IMR-90 (cell line): ENCODE data around the gene PSMC3. TPM values are rescaled to one million over a fixed set of nuclear protein-coding genes. Genes with fewer than 3 reads are reported as not detected.
A peak's percentile ranks its signal among the peaks of the same experiment; 100 is the strongest.

Experiments used
- ATAC-seq: fragments of 200-7000 bp; cut with Tn5 transposase; 2 replicates; pipeline ENCODE4 v1.9.1; 2020; ENCODE audit warnings: low read depth, mild to moderate bottlenecking, moderate library complexity
- BruUV-seq: library from RNA; stranded (reverse); fragments of 400-500 nt; replicated peaks from 2 replicates; lab custom pipeline; 2021; lab: Mats Ljungman, UMichigan
- CTCF ChIA-PET: fragments of 300-600 bp; formaldehyde crosslinking; extraction: SDS; loops from one replicate; lab custom pipeline; 2021; ENCODE audit warnings: antibody characterized with exemption; lab: Yijun Ruan, JAX
- POLR2A ChIA-PET: fragments of 300-600 bp; sonication (Branson Sonifier 250); formaldehyde crosslinking; loops from one replicate; lab custom pipeline; 2022; ENCODE audit warnings: antibody characterized with exemption; ENCODE audit not compliant: unreplicated experiment; lab: Charles Lee
- DNase-seq: peaks from one replicate; pipeline ENCODE4 v3.0.0; 2013
- H2AFZ ChIP-seq: replicated peaks from 2 replicates; pipeline ENCODE3; 2013; ENCODE audit warnings: low read length, mild to moderate bottlenecking; ENCODE audit not compliant: poor library complexity
- H2AK5ac ChIP-seq: 2 replicates; pipeline ENCODE4 v1.6.1; 2013; ENCODE audit warnings: low read depth, low read length, inconsistent platforms
- H2AK9ac ChIP-seq: replicated peaks from 2 replicates; pipeline ENCODE3; 2013; ENCODE audit warnings: mild to moderate bottlenecking, low read depth, low read length, moderate library complexity; ENCODE audit not compliant: poor library complexity
- H2BK120ac ChIP-seq: 2 replicates; pipeline ENCODE4 v1.6.1; 2013; ENCODE audit warnings: low read depth, low read length, inconsistent platforms
- H2BK15ac ChIP-seq: 3 replicates; pipeline ENCODE4 v1.6.1; 2013; ENCODE audit warnings: low read depth, low read length, inconsistent platforms
- H2BK20ac ChIP-seq: 2 replicates; pipeline ENCODE4 v1.6.1; 2013; ENCODE audit warnings: low read depth, mild to moderate bottlenecking, inconsistent platforms, low read length, moderate library complexity
- H2BK5ac ChIP-seq: 2 replicates; pipeline ENCODE4 v1.6.1; 2013; ENCODE audit warnings: mild to moderate bottlenecking, low read depth, low read length, inconsistent platforms; ENCODE audit not compliant: poor library complexity, severe bottlenecking
- H3K14ac ChIP-seq: replicated peaks from 2 replicates; pipeline ENCODE4 v1.6.1; 2013; ENCODE audit warnings: low read depth, low read length, inconsistent platforms
- H3K18ac ChIP-seq: 2 replicates; pipeline ENCODE4 v1.6.1; 2013; ENCODE audit warnings: low read depth, low read length, control low read depth
- H3K23ac ChIP-seq: 2 replicates; pipeline ENCODE4 v1.6.1; 2013; ENCODE audit warnings: low read depth, low read length, inconsistent platforms
- H3K27ac ChIP-seq: 2 replicates; pipeline ENCODE4 v1.5.1; 2013; ENCODE audit warnings: mild to moderate bottlenecking, control low read depth, low read length; ENCODE audit not compliant: insufficient read depth
- H3K27me3 ChIP-seq: 2 replicates; pipeline ENCODE4 v1.6.1; 2013; ENCODE audit warnings: low read length; ENCODE audit not compliant: control insufficient read depth, insufficient read depth
- H3K36me3 ChIP-seq: 2 replicates; pipeline ENCODE4 v1.6.1; 2013; ENCODE audit warnings: low read length, mixed read lengths; ENCODE audit not compliant: control insufficient read depth, insufficient read depth
- H3K4ac ChIP-seq: 2 replicates; pipeline ENCODE4 v1.6.1; 2013; ENCODE audit warnings: low read depth, low read length, inconsistent platforms
- H3K4me1 ChIP-seq: 2 replicates; pipeline ENCODE4 v1.6.1; 2013; ENCODE audit warnings: low read length, mixed read lengths; ENCODE audit not compliant: control insufficient read depth, insufficient read depth
- H3K4me2 ChIP-seq: 2 replicates; pipeline ENCODE4 v1.6.1; 2013; ENCODE audit warnings: low read depth, mild to moderate bottlenecking, control low read depth, low read length, moderate library complexity
- H3K4me3 ChIP-seq: 2 replicates; pipeline ENCODE4 v1.5.1; 2013; ENCODE audit warnings: low read depth, mild to moderate bottlenecking, control low read depth, low read length, moderate library complexity; ENCODE audit not compliant: insufficient read depth
- H3K56ac ChIP-seq: 2 replicates; pipeline ENCODE4 v1.6.1; 2013; ENCODE audit warnings: low read length, inconsistent platforms; ENCODE audit not compliant: insufficient read depth; ENCODE audit errors: extremely low read depth
- H3K79me1 ChIP-seq, 2 experiments: 2 replicates each; pipeline ENCODE4 v1.6.1; 2013; ENCODE audit warnings: low read length in 2 of 2, inconsistent platforms in 1 of 2, low read depth in 1 of 2
- H3K9ac ChIP-seq: 2 replicates; pipeline ENCODE4 v1.6.1; 2013; ENCODE audit warnings: low read depth, low read length, control low read depth
- H3K9me1 ChIP-seq: 2 replicates; pipeline ENCODE4 v1.6.1; 2013; ENCODE audit warnings: low read length, inconsistent platforms; ENCODE audit not compliant: insufficient read depth
- H3K9me3 ChIP-seq: 2 replicates; pipeline ENCODE4 v1.6.1; 2013; ENCODE audit warnings: low read length; ENCODE audit not compliant: control insufficient read depth, insufficient read depth
- H4K20me1 ChIP-seq: 2 replicates; pipeline ENCODE4 v1.6.1; 2013; ENCODE audit warnings: low read length, inconsistent platforms; ENCODE audit not compliant: insufficient read depth
- H4K5ac ChIP-seq: 2 replicates; pipeline ENCODE4 v1.6.1; 2013; ENCODE audit warnings: mild to moderate bottlenecking, low read depth, low read length, control low read depth
- H4K8ac ChIP-seq, 2 experiments: 2 replicates each; pipeline ENCODE4 v1.6.1; 2013; ENCODE audit warnings: low read depth in 2 of 2, low read length in 2 of 2, control low read depth in 1 of 2, inconsistent platforms in 1 of 2
- H4K91ac ChIP-seq: 2 replicates; pipeline ENCODE4 v1.6.1; 2013; ENCODE audit warnings: low read depth, low read length, inconsistent platforms; ENCODE audit not compliant: insufficient read depth
- BHLHE40 ChIP-seq: fragments of 150-350 bp; IDR thresholded peaks from 2 replicates; pipeline ENCODE4 v1.6.1; 2016; ENCODE audit warnings: mild to moderate bottlenecking, low read depth, low read length
- CEBPB ChIP-seq: IDR thresholded peaks from 2 replicates; pipeline ENCODE4 v1.6.1; 2012; ENCODE audit warnings: low read depth, low read length, improper control_type of control experiment
- FOS ChIP-seq: fragments of 150-350 bp; IDR thresholded peaks from 2 replicates; pipeline ENCODE4 v1.6.1; 2016; ENCODE audit warnings: low read depth, low read length
- MAFK ChIP-seq: IDR thresholded peaks from 2 replicates; pipeline ENCODE4 v1.6.1; 2012; ENCODE audit warnings: low read depth, low read length, improper control_type of control experiment
- MAZ ChIP-seq: IDR thresholded peaks from 2 replicates; pipeline ENCODE4 v1.6.1; 2012; ENCODE audit warnings: low read depth, mild to moderate bottlenecking, low read length, improper control_type of control experiment, moderate library complexity, borderline replicate concordance
- RCOR1 ChIP-seq: IDR thresholded peaks from 2 replicates; pipeline ENCODE4 v1.6.1; 2012; ENCODE audit warnings: mild to moderate bottlenecking, low read length, improper control_type of control experiment; ENCODE audit not compliant: insufficient replicate concordance
- WGBS, 2 experiments: methylation state at CpG; one replicate each; pipeline versions ENCODE4 v1.1.5 to v1.1.7; 2013; ENCODE audit warnings: missing lambda C conversion rate in 2 of 2; ENCODE audit not compliant: insufficient read length in 1 of 2; ENCODE audit errors: extremely low coverage in 2 of 2; 5-methylcytosine and 5-hydroxymethylcytosine counted together
- dilution Hi-C: fragments of 300-500 bp; cut with HindIII; formaldehyde crosslinking; loops from one replicate; pipeline ENCODE4 v1.14.3; 2018; ENCODE audit warnings: low sequenced_read_pairs; ENCODE audit not compliant: unreplicated experiment
- in situ Hi-C: fragments of 300-500 bp; cut with MboI; formaldehyde crosslinking; loops from 3 replicates; pipeline ENCODE4 v1.14.3; 2019; ENCODE audit warnings: low sequenced_read_pairs, inconsistent platforms, mixed read lengths
- intact Hi-C: fragments of 100-400 bp; cut with micrococcal nuclease; formaldehyde crosslinking; loops from 2 replicates; pipeline ENCODE4 v1.10.0; 2022
- polyA plus RNA-seq, 3 experiments: library from polyadenylated mRNA; depleted of rRNA; stranded (reverse); fragments of >200 nt; gene quantifications; 2 replicates each; pipeline ENCODE4 v1.2.3, GENCODE V29; 2012; ENCODE audit warnings: low replicate concordance in 1 of 3
- total RNA-seq: library from RNA; depleted of rRNA; stranded (reverse); fragments of >200 nt; gene quantifications from 2 replicates; pipeline ENCODE4 v1.2.3, GENCODE V29; 2012
- TF ChIP-seq, protein P1 (sequence below): conservative IDR thresholded peaks from 2 replicates; pipeline ENCODE4 v1.5.1; 2012; ENCODE audit warnings: mild to moderate bottlenecking, low read depth, low read length, improper control_type of control experiment

Gene PSMC3
- total and polyA plus RNA-seq, 2 of the 4 experiments (the other 2 are of a cell fraction): 238 to 253 TPM

DNA sequence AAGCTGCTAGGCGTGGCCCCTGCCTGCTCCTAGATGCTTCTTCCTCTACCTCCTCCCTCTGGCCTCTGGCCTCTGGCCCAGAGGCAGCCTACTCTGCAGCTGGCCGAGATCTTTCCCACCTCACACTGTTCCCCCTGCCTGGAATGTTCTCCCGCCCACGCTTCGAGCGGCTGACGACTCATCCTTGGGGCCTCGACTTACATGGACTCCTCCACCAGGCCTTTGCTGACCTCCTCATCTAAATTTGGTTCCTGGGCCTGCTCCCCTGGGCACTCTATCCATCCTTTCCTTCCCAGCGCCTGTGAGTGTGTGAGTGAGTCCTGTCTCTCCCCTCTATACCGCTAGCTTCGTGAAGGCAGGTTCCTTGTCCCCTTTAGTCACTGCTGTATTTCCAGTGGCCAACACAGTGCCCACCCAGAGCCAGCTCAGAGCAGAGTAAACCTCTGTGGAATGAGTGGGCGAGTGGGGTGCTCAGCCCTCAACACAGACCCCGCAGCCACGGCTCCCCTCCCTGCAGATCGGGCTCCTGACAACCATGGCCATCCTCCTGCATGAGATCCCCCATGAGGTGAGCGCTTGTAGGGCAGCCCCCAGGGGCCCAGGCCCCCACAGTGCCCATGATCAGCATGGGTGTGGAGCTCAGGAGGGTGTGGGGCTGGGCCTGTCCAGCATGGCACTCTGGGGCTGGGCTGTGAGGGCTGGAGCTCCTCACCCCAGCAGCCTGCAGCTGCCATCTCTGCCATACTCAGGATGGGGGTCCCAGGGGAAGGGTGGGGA is 12.1 kb downstream of the PSMC3 start:
- Histone ChIP-seq H3K4me3 (no peak overlapping the region), H2AFZ (peak overlapping the region; percentile 6), H2AK9ac (peak overlapping the region; percentile 93), H3K14ac (peak overlapping the region; percentile 95), H2BK120ac (peak overlapping the region; percentile 91), H4K20me1 (peaks cover 31% of the 10 kb centered on the region; the same call in 1 of the 2 replicates), H3K56ac (peak overlapping the region; percentile 62), H4K91ac (peak overlapping the region; percentile 91), H2BK20ac (peak overlapping the region; percentile 80), H3K9me3 (no peaks in the 10 kb centered on the region), H3K18ac (peak overlapping the region; percentile 84), H3K27ac (peak overlapping the region; percentile 99), H2BK5ac (peak overlapping the region; percentile 99), H3K23ac (peak overlapping the region; percentile 82), H4K5ac (peak overlapping the region; percentile 82), H3K79me1 (peaks cover 23 to 76% of the 10 kb centered on the region in 2 experiments; a peak in 3 of 4 replicates), H3K27me3 (no peaks in the 10 kb centered on the region), H3K4me2 (no peak overlapping the region), H4K8ac (peak overlapping the region; percentile 69 to 90), H3K4ac (peak overlapping the region; percentile 94), H2AK5ac (peak overlapping the region; percentile 99), H3K9ac (peak overlapping the region; percentile 32), H3K9me1 (peaks cover 6% of the 10 kb centered on the region; the same call in 1 of the 2 replicates), H2BK15ac (peak overlapping the region; percentile 97; the same call in 2 of the 3 replicates), H3K36me3 (peaks cover 69% of the 10 kb centered on the region), H3K4me1 (peaks cover 56% of the 10 kb centered on the region)
- DNase-seq (peak; percentile 89), ATAC-seq (peak; percentile 33)
- POLR2A ChIA-PET: no interaction called here
- in situ Hi-C loops: no loop called here
- TF ChIP-seq RCOR1 (peak; percentile 40), MAFK (no peak), CEBPB (no peak), MAZ (peak; percentile 72; the same call in 1 of the 2 replicates), BHLHE40 (0 out of 2 replicates have a peak, but pooled peaks have one; percentile 12), FOS (peak; percentile 35; the same call in 1 of the 2 replicates)
- TF ChIP-seq, protein P1, sequence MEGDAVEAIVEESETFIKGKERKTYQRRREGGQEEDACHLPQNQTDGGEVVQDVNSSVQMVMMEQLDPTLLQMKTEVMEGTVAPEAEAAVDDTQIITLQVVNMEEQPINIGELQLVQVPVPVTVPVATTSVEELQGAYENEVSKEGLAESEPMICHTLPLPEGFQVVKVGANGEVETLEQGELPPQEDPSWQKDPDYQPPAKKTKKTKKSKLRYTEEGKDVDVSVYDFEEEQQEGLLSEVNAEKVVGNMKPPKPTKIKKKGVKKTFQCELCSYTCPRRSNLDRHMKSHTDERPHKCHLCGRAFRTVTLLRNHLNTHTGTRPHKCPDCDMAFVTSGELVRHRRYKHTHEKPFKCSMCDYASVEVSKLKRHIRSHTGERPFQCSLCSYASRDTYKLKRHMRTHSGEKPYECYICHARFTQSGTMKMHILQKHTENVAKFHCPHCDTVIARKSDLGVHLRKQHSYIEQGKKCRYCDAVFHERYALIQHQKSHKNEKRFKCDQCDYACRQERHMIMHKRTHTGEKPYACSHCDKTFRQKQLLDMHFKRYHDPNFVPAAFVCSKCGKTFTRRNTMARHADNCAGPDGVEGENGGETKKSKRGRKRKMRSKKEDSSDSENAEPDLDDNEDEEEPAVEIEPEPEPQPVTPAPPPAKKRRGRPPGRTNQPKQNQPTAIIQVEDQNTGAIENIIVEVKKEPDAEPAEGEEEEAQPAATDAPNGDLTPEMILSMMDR: no peak
- CTCF ChIA-PET: no interaction called here
- intact Hi-C loops: no loop called here
- no TSS peak for BruUV-seq
- 40% methylated on average over 2 of the region's 16 CpGs; no CpG with 5 or more reads in 1 of the 2 experiments for WGBS, 2 experiments
- dilution Hi-C loops: no loop called here
